Measurements from ENCODE around the gene NLRP6.
A peak's percentile ranks its signal among the peaks of the same experiment; 100 is the strongest.
"Not testable (repeated sequence)": the region's sequence is repeated elsewhere in the genome, so short reads cannot be mapped to it uniquely, and the experiment has no call there.

NLRP6 gene

DNA sequence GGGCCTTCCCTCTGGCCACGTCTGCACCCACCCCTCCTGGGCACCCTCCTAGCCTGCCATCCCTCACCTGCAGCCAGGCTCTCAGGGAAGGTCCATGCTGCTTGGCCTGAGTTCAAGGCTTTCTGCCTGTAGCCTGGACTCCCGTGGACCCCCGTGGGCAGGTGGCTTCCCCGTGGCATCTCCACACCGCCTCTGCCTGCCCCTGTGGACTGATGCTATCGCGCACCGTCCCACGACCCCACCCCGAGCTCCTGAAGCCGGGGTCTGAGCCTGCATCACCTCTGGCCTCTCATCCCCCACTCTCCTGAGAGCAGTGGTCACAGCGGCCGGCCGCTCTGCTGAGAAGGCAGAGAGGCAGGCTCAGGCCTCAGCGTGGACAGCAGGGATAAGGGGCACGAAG lies 16.6 kb downstream of the NLRP6 start:
- no peak for DNase-seq

DNA sequence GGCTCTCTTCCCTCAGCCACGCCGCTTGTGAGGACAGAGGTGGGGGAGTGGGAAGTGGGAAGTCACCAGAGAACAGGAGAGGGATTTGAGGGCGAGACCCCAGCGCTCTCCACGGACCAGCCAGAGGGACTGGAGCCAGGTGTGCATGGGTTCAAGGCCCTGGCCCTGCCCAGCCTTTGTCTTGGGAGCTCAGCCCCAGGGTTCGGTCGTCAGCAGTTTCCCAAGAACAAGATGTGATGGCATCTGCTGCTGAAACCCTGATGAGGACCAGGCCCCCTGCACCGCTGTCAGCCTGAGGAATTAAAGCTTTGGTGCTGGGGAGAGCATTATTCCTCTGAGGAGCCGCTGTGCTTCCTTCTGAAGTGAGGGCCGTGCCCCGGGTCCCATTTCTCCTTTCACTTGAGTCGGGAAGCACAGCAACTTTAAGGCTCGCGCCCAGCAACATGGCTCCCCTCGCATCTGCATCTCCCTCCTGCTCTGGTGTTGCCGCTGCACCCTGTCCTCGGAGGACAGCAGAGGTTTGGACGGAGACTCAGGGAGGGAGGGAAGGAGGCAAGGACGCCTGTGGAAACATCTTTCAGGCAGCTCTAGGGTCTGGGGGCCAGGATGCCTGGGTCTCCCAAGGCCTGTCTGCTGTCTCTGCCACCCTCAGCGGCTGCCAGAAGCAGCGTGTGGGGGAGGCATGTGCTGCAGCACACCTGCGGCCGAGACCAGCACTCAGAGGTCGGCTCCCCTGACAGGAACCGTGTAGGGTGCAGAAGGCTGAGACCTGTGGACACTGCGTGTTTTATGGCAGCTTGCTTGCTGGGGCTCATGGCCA lies 17.4 kb downstream of the NLRP6 start:
- DNase-seq = no peak

DNA sequence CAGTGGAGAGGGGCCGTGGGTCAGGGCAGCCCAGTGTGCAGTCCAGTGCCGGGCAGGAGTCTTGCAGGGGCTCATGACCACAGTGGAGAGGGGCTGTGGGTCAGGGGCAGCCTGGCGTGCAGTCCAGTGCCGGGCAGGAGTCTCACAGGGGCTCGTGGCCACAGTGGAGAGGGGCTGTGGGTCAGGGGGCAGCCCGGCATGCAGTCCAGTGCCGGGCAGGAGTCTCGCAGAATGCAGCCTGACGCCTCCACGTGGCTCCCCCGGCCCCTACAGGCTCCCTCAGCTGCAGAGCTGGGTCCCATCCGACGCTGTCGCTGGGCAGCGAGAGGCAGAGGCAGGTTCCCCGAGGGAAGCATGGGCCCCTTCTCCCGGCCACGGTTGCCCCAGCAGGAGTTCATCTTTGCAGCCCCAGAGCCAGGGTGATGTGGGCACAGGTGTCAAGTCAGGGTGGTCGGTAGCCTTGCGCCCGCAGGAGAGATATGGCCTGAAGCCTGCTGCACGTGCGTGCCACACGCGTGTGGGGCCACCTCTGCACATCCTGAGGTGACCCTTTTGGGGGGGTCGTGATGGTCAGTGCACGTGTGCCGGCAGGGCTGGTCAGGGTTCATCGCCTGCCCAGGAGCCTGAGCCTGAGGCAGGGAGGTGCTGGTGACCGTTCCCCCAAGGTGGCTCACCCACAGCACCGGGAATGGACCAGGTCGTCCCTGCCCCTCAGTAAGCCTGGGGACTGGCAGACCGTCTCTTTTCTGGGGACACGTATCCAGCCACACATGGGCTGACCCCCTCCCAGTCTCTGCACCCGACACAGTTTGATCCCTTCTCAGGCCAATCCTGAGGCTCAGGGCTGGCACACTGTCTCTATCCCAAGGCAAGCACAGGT lies 18.2 kb downstream of the NLRP6 start:
- no peak for DNase-seq

DNA sequence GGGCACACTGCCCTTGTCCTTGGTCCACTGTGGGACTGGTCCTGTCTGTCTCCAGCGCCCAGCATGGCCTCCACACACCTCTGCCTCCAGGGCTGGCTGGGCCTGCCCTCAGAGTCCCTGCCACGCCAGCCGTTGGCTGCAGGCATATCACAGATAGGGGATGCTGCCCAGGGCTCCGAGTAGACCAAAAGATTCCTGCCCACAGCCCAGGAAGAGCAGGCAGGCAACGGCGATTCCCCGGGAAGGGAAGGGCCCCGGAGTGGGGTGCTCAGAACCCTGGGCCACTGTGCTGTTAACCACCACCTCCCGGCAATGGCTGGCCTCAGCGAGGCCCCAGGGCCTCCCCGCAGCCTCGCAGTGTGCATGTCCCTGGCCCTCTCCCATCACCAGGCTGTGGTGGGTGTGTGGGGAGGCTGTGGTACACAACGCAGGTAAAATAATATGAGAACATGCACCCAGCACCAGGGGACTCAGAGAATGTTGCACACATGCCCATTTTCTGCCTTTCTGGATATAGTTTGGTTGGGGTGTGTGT lies 18.9 kb downstream of the NLRP6 start:
- no peak for DNase-seq

DNA sequence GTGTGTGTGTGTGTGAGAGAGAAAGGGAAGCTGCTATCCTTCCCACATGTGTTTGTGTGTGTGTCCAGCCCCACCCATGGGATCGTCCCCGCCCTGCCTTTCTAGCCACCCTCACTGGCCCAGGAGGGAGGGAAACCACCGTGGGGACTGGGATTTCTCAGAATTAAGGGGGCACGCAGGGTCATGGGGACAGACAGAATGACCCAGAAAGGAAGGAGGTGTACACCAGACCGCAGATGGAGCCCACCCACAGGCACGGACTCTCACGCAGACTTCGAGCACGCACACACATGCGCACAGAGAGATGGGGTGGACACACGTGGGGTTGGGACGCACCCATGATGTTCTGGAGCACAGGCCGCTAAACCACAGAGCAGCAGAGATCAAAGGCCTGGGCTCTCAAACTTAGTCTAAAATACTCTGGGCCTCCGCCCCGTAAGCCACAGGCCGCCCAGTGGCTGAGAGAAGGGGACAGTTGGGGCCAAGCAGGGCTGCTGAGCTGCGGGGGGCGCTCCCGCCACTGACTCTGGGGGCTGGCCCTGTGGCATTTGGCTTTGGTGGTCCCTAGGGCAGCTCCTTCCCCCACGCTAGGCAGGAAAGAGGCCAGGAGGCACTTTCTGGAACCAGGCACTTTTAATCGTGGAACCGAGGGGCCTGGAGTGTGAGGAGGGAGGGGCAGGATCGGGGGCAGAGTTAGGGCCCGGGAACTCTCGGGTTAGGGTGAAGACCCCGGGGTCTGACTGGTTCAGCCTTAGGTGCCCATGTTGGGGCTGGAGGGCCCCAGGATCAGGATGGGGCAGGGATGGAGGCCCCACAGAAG lies 19.6 kb downstream of the NLRP6 start:
- DNase-seq = peak; percentile 23

DNA sequence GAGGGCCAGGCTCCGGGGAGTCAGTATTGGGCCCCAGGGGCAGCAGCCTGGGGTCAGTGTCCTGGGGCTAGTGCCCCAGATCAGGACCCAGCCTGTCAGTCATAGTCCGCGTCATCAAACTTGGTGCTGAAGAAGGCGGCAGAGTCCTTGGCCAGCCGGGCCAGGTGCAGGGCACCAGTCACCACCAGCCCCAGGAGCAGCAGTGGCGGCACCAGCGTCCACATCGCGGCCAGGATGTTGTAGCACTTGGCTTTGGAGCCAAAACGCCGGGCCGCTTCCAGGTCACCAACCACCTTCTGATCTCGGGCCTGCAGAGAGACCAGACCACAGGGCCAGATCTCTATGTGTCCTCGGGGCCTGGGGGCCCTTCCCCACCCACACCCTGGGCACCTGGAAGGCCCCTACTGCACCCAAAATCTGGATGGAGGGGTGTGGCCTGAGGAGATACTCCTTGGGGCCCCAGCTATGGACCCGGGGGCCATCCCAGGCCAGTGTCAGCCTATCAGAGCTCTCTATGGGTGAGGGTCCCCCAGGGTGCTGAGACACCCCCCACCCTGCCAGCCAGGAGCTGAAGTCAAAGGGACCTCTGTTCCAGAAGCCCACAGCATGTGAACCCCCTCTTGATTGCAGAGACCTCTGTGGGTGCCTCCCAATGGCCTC lies 20.3 kb downstream of the NLRP6 start:
- no peak for DNase-seq

DNA sequence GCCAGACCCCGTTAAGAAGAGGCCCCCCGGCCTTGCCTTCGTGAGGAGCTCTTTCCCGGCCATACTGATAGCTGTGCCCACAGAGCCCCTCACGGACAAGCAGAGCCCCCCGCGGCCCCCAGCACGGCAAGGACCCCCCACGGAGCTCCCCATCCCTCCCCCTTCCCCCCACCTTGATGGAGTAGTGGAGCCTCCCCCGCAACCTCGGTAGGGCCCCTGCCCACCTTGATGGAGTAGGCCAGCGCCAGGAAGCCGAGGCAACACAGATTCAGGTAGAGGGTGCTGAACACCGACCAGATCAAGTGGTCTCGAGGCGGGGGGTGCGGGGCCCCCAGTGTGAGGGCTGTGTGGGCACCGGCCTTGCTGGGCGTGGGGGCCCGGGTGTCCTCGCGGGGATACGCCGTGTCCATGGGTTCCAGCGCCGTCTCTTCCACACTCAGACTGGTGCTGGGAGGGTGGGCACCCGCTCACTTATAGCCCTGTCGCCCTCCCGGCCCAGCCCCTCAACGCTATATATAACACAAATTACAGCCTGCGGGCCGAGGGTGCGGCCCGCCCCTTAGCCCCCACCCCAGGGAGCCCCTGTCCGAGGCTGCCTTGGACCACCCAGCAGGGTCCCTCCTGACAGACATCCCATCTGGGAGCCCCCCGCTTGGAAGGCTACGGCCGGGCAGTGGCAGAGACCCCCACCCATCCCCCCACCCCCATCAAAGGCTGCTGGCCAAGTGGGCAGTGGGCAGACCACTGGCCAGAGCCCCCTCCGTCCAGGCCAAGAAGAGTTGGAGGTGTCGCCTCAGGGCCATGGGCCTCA lies 21.1 kb downstream of the NLRP6 start, which contains the start of gene IFITM5:
TSS of gene IFITM5 (minus strand) at position 446 of the 811 bp plus-strand sequence. CDS start at position 410, 36 bp downstream.
- no peak for DNase-seq

DNA sequence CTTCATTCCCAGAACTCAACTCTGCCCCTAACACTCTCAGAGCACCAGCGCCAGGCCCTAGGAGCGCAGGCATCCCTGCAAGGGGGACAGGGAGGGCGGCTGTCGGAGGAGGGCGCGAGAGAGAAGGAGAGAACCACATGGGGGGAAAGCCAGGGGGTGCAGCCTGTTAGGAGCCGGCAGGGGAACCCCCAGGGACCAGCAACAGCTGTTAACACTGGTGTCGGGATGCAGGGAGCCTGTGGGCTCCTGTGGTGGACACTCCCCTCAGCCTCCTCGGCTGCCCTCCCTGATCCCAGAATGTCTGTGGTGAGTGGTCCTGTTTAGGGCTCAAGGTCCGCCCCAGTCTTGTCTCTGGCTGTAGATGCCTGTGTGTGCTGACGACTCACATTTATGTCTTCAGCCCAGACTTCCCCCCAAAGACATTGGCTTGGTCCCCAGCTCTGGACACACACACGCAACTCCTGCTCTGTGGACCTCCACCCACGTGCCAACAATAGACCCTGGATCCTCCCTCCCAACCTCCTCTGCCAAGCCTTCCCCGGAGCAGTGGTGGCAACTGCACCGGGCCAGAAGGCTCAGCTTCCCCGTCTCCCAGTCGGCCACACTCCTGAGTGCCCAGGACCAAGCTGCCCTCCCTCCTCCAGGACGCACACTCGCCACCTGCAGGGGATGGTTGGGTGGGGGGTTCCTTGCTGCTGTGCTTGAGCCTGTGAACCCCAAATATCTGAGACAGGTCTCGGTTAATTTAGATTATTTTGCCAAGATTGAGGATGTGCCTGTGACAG lies 21.9 kb downstream of the NLRP6 start:
- DNase-seq = no peak

DNA sequence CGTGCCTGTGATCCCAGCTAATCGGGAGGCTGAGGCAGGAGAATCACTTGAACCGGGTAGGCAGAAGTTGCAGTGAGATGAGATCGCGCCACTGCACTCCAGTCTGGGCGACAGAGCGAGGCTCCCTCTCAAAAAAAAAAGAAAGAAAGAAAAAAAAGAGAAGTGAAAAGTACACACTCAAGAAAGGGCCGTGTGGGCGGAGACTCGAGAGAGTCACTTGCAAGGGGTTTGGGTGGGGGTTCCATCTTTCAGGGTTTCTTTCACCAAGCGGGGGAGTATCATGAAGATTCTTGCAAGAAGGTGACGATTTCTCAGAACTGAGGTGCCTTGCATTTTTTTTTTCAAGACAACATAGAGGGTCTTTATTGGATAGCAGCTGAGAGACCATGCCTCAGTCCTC lies 25.2 kb downstream of the NLRP6 start:
- no peak for DNase-seq

DNA sequence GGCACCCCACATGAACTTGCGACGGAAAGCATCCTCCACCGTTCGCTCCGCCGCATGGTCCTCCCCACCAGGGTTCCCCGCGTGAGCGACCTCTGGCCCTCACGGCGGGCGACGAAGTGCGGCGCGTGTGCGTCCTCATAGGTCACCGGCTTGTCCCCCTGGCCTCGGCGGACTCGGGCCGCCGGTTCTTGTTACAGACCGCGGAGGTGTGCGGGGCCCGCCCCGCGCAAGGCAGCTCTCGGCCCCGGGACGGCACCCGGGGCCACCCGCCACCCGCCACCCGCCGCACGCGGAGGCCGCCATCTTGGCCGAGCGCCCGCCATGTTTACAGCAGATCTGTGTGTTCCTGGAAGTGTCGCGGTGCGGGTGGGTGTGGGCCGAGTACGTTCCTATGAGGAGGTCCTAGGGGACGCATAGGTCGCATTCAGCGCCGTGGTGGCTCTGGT lies 25.9 kb downstream of the NLRP6 start:
- no peak for DNase-seq

DNA sequence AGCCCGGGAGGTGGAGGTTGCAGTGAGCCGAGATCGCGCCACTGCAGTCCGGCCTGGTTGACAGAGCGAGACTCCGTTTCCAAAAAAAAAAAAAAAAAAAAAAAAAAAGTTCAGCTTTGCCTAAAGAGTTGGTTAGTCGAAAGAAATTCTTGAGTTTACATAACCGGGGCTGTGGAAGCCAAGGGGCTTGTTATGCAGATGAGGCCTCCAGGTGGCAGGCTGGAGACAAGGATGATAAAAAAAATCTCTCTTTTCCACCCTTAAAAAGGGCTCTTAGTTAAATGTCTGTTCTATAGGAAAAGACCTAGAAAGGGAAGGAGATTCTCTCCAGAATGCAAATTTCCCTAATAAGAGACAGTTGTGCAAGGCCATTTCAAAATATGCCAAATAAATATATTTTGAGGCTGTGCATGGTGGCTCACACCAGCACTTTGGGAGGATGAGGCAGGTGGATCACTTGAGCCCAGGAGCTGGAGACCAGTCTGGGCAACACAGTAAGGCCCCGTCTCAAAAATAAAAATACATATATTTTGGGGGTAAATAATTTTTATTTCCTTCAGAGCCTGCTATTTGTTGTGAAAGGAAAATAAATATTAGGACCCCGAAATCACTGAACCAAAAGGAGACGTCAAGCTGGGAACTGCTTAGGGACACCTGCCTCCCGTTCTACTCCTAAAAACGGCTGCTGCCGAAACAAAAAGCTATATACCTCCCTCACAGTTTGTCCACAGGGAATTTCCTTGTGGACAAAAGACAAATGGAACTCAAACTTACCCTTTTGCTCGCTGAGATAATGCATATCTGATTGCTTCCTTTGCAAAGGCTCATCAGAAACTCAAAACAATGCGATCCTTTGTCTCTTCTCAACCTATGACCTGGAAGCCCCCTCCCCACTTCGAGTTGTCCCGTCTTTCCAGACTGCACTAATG lies 27.0 kb downstream of the NLRP6 start:
- peak; percentile 39 for DNase-seq

DNA sequence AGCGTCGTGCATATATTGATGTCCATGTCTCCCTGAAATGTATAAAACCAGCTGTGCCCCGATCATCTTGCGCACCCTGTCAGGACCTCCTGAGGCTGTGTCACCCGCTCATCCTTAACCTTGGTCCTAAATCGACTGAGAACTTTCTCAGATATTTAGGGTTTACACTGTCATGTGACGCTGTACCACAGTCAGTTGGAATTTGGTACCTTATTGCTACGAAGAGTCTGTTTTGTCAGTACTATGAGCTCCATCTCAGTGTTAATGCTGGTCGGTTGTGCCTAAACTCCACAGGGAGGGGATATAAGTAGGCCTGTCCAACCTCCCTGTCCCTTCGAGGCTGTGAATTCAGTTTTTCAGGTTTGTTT lies 27.6 kb downstream of the NLRP6 start:
- DNase-seq = no peak

DNA sequence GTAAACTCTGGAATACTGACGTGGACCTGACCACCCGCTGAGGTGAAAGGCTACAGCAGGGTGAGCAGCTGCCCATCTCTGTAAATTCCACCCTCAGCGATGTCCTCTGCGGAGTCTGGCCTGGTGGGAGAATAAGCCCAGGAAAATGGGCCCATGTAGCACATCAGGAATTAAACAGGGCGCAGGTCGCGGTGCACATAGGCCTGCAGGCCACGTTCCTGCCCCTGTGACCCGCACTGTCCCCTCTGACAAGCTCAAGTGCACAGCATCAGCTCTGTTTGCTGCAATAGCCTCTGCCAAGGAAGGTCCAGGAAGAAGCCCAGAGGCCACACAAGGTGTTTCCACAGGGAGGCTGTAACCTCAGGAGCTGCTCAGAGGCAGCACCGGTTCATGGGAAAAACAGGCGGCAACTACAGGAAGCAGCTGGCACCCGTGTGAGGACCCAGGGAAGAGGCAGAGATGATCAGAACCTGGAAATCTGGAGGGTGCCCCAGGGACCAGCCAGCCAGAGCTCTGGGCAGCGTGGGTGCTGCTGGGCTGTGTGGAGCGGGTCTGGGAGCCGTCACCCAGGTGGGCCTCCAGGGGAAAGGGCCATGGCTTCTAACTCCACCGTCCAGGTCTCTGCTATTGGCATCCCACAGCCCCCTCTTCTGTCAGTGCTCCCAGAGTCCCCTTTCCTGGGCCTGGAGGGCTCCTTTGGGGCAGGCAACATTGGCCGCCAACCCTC lies 28.6 kb downstream of the NLRP6 start:
- no peak for DNase-seq

DNA sequence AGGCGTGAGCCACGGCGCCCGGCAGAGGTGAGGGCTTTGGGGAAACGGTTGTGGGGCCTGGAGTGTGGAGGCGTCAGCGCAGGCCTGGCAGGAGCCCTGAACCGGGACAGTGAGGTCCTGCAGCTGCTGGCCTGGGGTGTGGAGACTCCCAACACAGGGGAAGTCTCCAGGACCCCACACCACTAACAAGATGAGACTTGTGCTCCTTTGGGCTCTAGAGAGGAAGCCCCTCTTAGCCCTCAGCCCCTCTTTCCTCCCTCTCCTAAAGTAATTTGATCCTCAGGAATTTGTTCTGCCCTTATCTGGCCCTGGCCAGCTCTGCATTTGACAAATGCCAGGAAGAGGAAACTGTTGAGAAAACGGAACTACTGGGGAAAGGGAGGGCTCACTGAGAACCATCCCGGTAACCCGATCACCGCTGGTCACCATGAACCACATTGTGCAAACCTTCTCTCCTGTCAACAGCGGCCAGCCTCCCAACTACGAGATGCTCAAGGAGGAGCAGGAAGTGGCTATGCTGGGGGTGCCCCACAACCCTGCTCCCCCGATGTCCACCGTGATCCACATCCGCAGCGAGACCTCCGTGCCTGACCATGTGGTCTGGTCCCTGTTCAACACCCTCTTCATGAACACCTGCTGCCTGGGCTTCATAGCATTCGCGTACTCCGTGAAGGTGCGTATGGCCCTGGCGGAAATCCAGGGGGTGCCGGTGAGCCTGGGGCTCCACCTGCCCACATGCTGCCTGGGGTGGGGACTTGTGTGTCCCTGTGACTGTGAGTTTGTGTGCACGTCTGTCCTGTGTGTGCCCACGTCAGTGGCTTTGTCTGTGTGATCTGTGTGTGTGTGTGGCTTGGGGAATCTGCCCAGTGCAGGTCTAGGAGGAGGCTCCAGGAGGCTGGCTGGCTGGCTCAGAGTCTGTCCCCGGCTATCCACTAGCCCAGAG lies 29.8 kb downstream of the NLRP6 start, which contains the start of gene IFITM2:
TSS of gene IFITM2 (plus strand) at position 51 of the 943 bp plus-strand sequence. CDS start at position 428, 377 bp downstream.
- peak; percentile 18 for DNase-seq

DNA sequence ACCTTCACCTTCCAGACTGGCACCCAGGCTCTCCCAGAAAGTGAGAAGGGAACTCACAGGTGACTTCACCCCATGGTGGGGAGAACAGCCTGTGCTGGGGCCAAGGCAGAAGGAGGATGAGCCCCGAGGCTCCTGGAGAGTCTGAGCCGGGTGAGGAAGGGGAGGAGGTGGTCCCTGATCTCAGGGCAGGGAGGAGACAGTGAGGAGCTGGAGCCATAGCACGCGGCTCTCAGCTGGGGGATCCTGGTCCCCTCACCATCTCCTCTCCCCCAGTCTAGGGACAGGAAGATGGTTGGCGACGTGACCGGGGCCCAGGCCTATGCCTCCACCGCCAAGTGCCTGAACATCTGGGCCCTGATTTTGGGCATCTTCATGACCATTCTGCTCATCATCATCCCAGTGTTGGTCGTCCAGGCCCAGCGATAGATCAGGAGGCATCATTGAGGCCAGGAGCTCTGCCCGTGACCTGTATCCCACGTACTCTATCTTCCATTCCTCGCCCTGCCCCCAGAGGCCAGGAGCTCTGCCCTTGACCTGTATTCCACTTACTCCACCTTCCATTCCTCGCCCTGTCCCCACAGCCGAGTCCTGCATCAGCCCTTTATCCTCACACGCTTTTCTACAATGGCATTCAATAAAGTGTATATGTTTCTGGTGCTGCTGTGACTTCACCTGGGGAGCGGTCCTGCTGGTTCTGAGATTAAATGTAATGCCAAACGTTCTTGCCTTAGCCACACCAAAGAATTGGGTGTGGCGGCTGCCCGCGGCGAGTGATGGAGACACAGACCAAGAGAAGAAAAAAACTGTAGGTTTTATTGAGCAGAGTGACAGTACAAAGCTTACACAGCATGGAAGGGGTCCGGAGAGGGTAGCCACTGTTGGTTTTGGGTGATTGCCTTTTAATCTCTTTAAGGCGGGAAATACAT lies 30.8 kb downstream of the NLRP6 start:
- not testable (repeated sequence) for DNase-seq

DNA sequence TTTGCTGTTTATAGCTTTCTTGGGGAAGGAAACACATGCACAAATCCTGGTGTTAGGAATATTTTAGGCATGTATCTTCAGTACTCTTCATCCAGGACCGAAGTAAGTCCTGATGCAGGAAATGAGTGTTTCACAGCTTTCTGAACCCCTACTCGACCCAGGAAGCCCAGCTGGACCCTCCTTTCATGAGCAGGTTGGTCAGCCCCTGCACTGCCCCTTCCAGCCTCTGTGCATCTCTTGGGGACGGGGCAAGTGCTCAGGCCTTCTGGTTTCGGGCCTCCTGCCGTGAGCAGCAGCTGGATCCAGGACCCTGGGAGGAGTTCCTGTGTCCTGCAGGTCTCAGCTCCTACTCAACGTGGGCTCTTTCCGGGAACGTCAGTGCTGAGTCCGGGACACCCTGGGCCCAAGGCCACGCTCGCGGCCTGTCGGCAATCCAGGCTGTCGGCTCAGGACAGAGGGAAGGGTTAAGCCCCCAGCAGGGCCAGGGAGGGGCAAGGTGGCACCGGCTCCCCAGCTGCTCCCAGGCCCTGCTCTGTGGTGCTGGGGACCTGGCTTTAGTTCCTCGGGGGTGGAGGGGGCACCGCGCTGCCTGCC lies 31.9 kb downstream of the NLRP6 start:
- not testable (repeated sequence) for DNase-seq

Measured in stimulated activated naive CD4-positive, alpha-beta T cell treated with Interleukin-2 at 50 U/mL for 16 hours (primary cell).